ENCODE data around the gene PDE6H.

PDE6H gene

DNA sequence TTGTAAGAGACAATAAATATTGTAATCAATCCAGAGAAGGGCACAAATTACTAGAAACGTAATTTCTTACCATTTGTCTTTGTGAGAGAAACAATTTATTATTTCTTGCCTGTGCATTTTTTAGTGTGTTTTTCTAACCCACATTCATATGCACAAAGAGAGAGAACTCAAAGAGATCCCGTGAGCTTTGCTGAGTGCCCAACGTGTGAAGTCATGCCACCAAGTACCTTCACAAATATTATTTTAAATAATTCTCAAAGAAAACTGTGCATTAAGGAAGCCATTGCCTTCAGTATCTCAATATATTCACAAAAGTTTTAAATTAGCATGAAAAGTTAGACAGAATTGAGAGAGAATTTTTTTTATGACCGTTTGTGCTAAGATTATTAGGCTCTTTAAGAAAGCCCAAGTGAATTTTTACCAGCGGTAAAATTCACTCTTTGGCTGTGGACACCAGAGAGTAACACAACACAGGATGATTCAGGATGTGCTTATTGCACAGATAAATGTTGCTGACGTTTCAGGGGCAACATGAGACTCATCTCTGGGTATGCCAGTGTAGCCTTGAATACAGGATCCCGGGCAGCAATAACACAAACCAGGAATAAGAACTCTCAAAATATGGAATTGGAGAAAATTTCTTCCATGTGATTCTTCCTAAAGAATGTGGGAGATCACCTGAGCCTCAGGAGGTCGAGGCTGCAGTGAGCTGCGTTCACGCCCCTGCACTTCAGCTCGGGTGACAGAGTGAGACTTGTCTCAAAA lies 14.3 kb upstream of the PDE6H start:
- Mint-ChIP-seq H3K27ac (peak overlapping the region; percentile 96), H3K4me1 (peaks cover 45% of the 10 kb centered on the region), H3K4me3 (peak overlapping the region; percentile 96), H3K9me3 (no peaks in the 10 kb centered on the region), H3K36me3 (peaks cover 74% of the 10 kb centered on the region)
- no peak for DNase-seq (ENCODE audit: low spot score in 2 of 2)
- peak; percentile 47 for ATAC-seq

DNA sequence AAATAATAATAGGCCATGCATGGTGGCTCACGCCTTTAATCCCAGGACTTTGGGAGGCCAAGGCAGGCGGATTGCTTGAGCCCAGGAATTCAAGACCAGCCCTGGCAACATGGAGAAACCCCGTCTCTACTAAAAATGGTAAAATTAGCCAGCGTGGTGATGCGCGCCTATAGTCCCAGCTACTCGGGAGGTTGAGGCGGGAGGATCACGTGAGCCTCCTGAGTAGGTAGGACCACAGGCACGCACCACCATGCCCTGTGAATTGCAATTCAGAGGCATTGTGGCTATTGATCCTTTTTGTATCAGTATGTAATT lies 13.8 kb upstream of the PDE6H start:
- no peak for ATAC-seq
- Mint-ChIP-seq H3K4me3 (peak overlapping the region; percentile 96), H3K36me3 (peaks cover 69% of the 10 kb centered on the region)

GRCh38 chr12:14959463-14959862 lies 13.4 kb upstream of the PDE6H start:
- DNase-seq (ENCODE audit: low spot score in 2 of 2) (no peak), ATAC-seq (no peak)
- Mint-ChIP-seq H3K4me3 (peak overlapping the region; percentile 96), H3K9me3 (no peaks in the 10 kb centered on the region), H3K4me1 (peaks cover 45% of the 10 kb centered on the region), H3K27ac (peak overlapping the region; percentile 96), H3K36me3 (peaks cover 65% of the 10 kb centered on the region)

More for the DNA sequence above, 13.8 kb upstream of the PDE6H start:
- H3K9me3 Mint-ChIP-seq, result no peaks in the 10 kb centered on the region
- H3K4me1 Mint-ChIP-seq, result peaks cover 45% of the 10 kb centered on the region
- peak overlapping the region; percentile 96 for H3K27ac Mint-ChIP-seq
- DNase-seq (ENCODE audit: low spot score in 2 of 2), result no peak

GRCh38 chr12:14959916-14960496 lies 12.8 kb upstream of the PDE6H start:
- Mint-ChIP-seq H3K27ac (peak overlapping the region; percentile 96), H3K4me1 (peaks cover 48% of the 10 kb centered on the region), H3K4me3 (peak overlapping the region; percentile 96), H3K36me3 (peaks cover 59% of the 10 kb centered on the region), H3K9me3 (no peaks in the 10 kb centered on the region)
- no peak for ATAC-seq
- no peak for DNase-seq (ENCODE audit: low spot score in 2 of 2)

- H3K4me3 Mint-ChIP-seq, result peak overlapping the region; percentile 96
- peaks cover 54% of the 10 kb centered on the region for H3K36me3 Mint-ChIP-seq
- DNase-seq (ENCODE audit: low spot score in 2 of 2) (no peak), ATAC-seq (peak; percentile 68)
- peak overlapping the region; percentile 96 for H3K27ac Mint-ChIP-seq
- H3K9me3 Mint-ChIP-seq, result no peaks in the 10 kb centered on the region
- peaks cover 54% of the 10 kb centered on the region for H3K4me1 Mint-ChIP-seq
Measured at GRCh38 chr12:14960548-14961465, 12.0 kb upstream of the PDE6H start.

DNA sequence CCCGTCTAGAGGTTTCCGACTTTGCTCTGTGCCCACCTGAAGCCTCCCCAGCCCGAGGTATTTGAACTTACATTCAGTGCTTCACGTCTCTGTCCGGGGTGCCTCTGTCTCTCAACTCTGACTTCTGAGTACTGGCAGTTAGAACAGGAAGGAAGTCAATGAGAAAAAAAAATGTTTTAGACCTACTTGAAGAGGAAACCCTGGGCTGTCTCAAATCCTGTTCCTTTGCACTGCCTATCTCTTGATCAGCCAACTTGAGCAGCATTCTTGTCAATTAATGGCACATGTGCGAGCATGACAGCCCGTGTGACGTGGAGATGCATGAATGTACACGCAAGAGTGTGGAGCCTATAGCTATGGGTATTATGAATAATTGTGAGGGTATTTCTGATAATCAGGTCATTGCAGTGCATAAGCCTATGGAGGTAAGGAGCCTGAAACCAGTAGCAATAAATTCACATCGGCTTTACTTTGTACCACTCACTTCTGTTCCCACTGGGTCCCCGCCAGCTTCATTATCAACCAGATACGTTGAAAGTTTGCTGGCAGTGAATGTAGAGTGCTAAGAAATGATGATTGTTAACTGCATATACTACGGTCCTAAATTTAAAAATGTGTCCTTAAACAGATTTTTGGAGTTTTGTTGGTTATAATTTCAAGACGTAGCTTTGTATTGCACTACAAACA lies 11.2 kb upstream of the PDE6H start, which contains the start of gene ARHGDIB:
TSS of gene ARHGDIB (minus strand) at position 136 of the 687 bp plus-strand sequence. CDS start 10,889 bp downstream, outside the sequence.
- no peaks in the 10 kb centered on the region for H3K9me3 Mint-ChIP-seq
- DNase-seq (ENCODE audit: low spot score in 2 of 2), result peak; percentile 31 to 77
- H3K4me3 Mint-ChIP-seq, result peak within 1 kb of the TSS; percentile 96
- ATAC-seq, result peak; percentile 82
- H3K4me1 Mint-ChIP-seq, result peaks cover 51% of the 10 kb centered on the region
- H3K36me3 Mint-ChIP-seq, result peaks cover 47% of the 10 kb centered on the region
- peak within 1 kb of the TSS; percentile 96 for H3K27ac Mint-ChIP-seq

- H3K4me3 Mint-ChIP-seq, result peak overlapping the region; percentile 96
- H3K27ac Mint-ChIP-seq, result peak overlapping the region; percentile 96
- H3K9me3 Mint-ChIP-seq, result no peaks in the 10 kb centered on the region
- ATAC-seq (no peak), DNase-seq (ENCODE audit: low spot score in 2 of 2) (no peak)
- peaks cover 42% of the 10 kb centered on the region for H3K36me3 Mint-ChIP-seq
- H3K4me1 Mint-ChIP-seq, result peaks cover 46% of the 10 kb centered on the region
Measured at GRCh38 chr12:14962153-14962539, 10.7 kb upstream of the PDE6H start.

- Mint-ChIP-seq H3K4me1 (peaks cover 40% of the 10 kb centered on the region), H3K4me3 (peak overlapping the region; percentile 96), H3K27ac (peak overlapping the region; percentile 96), H3K36me3 (peaks cover 36% of the 10 kb centered on the region), H3K9me3 (no peaks in the 10 kb centered on the region)
- DNase-seq (ENCODE audit: low spot score in 2 of 2) (no peak), ATAC-seq (no peak)
Measured at GRCh38 chr12:14962797-14963196, 10.0 kb upstream of the PDE6H start.

GRCh38 chr12:14963520-14963919 lies 9.3 kb upstream of the PDE6H start:
- DNase-seq (ENCODE audit: low spot score in 2 of 2) (no peak), ATAC-seq (no peak)
- Mint-ChIP-seq H3K9me3 (no peaks in the 10 kb centered on the region), H3K4me3 (peak overlapping the region; percentile 96), H3K36me3 (peaks cover 28% of the 10 kb centered on the region), H3K27ac (peak overlapping the region; percentile 96), H3K4me1 (peaks cover 36% of the 10 kb centered on the region)

DNA sequence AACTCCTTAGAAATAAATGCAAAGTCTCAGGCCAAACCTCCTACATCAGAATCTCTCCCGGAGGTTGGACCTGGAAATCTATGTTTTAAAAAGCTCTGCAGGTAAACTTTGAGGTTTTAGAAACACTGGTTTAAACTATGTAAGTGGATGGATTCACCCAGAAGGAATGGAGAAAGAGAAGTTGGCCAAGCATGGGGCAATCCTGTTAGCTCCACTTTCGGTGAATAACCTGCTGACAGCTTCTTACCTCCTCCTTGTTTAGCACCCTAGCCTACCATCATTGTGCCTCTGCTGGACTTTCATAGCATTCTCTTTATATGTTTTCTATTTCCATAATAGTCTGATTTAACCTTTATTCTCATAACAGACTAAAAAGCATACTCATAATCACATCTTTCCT lies 8.4 kb upstream of the PDE6H start:
- Mint-ChIP-seq H3K9me3 (no peaks in the 10 kb centered on the region), H3K36me3 (peaks cover 20% of the 10 kb centered on the region), H3K4me3 (no peak overlapping the region), H3K4me1 (peaks cover 33% of the 10 kb centered on the region), H3K27ac (peak overlapping the region; percentile 96)
- ATAC-seq (no peak), DNase-seq (ENCODE audit: low spot score in 2 of 2) (no peak)

DNA sequence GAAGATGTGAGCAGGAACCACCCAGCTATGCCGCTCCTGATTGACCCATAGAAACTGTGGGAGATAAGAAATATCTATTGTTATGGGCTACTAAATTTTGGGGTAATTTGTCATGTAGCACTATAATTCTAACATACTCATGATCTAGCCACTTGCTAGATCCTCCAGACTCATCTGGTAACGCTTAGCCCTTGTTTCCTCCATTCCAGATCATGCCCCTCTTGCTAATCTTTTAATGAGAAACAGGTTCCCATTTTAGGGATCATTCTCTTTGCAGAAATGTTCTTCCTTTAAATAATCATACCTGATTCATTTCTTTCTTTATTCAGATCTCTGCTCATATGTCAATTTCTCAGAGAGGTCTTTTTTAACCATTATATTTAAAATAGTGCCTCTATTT lies 7.6 kb upstream of the PDE6H start:
- Mint-ChIP-seq H3K9me3 (no peaks in the 10 kb centered on the region), H3K4me3 (no peak overlapping the region), H3K36me3 (peaks cover 14% of the 10 kb centered on the region), H3K27ac (peak overlapping the region; percentile 96), H3K4me1 (peaks cover 30% of the 10 kb centered on the region)
- no peak for ATAC-seq
- no peak for DNase-seq (ENCODE audit: low spot score in 2 of 2)

DNA sequence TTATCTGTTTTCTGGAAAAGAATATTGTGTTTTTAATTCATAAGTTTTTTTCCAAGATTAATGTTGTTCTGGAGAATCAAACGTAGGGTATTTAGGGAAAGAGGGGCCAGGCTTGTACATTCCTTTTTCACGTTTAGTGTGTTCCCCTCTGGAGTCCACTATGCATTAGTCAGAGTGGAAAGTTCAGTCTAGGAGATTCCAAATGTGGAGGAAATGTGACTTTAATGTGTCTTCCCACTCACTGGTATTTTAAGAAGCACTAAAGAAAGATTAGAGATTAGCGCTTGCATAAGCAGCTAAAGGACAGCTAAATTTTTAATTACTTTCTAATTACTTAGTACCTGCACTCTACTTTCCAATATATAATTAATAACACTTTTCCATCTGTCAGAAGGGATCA lies 4.4 kb upstream of the PDE6H start:
- DNase-seq (ENCODE audit: low spot score in 2 of 2), result no peak
- Mint-ChIP-seq H3K9me3 (no peaks in the 10 kb centered on the region), H3K4me3 (no peak overlapping the region), H3K36me3 (no peaks in the 10 kb centered on the region), H3K4me1 (peaks cover 30% of the 10 kb centered on the region), H3K27ac (no peak overlapping the region)
- ATAC-seq, result no peak

DNA sequence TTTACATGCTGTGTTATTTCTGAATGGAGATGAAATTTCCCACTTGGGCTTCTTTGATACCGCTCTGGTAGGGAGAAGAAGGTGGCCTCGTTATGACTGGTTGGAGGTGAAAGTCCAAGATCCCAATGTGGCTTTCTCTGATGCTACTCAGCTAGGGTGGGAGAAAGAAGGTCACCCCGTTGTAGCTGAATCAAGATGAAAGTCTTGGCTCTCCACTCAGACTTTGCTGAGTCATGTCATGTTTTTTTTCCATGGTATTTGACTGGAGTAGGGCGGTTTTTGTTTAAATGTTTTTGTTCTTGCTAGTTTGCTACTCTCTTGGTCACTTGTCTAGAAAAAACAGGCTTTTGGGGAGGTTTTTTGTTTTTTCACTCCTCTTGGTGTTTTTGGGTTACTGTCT lies 2.4 kb upstream of the PDE6H start:
- Mint-ChIP-seq H3K4me1 (peaks cover 10% of the 10 kb centered on the region), H3K36me3 (no peaks in the 10 kb centered on the region), H3K9me3 (no peaks in the 10 kb centered on the region), H3K4me3 (no peak overlapping the region), H3K27ac (no peak overlapping the region)
- no peak for DNase-seq (ENCODE audit: low spot score in 2 of 2)
- ATAC-seq, result no peak

DNA sequence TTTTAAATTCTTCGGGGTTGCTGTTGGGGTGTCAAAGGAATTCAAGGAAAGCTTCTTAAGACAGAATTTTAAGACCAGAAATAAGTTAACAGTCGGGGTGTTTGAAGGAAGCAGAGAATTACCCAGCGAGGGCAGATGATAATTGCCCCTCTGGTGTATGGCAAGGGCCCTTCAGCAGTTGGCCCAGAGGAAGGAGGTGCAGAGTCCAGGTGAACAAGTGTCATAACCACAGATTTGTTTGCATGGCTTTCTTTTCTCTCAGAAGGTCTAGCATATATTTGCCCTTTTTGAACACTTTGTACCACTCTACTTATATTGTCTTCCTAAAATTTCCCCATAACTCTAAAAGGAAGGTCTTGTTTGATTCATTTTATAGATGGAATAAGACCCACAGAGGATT lies 1.8 kb downstream of the PDE6H start:
- no peak for ATAC-seq
- no peaks in the 10 kb centered on the region for H3K9me3 Mint-ChIP-seq

GRCh38 chr12:14975457-14975856 lies 2.6 kb downstream of the PDE6H start:
- Mint-ChIP-seq H3K36me3 (no peaks in the 10 kb centered on the region), H3K27ac (no peak overlapping the region), H3K4me3 (no peak overlapping the region)

More for the DNA sequence above, 1.8 kb downstream of the PDE6H start:
- peaks cover 11% of the 10 kb centered on the region for H3K4me1 Mint-ChIP-seq
- no peak for DNase-seq (ENCODE audit: low spot score in 2 of 2)
- H3K4me3 Mint-ChIP-seq, result no peak overlapping the region
- no peak overlapping the region for H3K27ac Mint-ChIP-seq
- no peaks in the 10 kb centered on the region for H3K36me3 Mint-ChIP-seq

More at GRCh38 chr12:14975457-14975856, 2.6 kb downstream of the PDE6H start:
- DNase-seq (ENCODE audit: low spot score in 2 of 2) (no peak), ATAC-seq (no peak)
- Mint-ChIP-seq H3K4me1 (peaks cover 12% of the 10 kb centered on the region), H3K9me3 (no peaks in the 10 kb centered on the region)
